K562 (cell line): ENCODE measurements around the gene DRC1. TPM values are rescaled to one million over a fixed set of nuclear protein-coding genes. Genes with fewer than 3 reads are reported as not detected.
A peak's percentile ranks its signal among the peaks of the same experiment; 100 is the strongest.

Experiments
- ATF3 ChIP-seq, 2 experiments: fragments of 450-650 bp in 1 of 2; sonication (generic) in 1 of 2; formaldehyde crosslinking in 1 of 2; IDR thresholded peaks in 1 of 2; conservative IDR thresholded peaks in 1 of 2; 2 replicates each; pipeline versions ENCODE4 v1.6.1 to v1.8.1; 2016 to 2023; ENCODE audit warnings: mild to moderate bottlenecking in 2 of 2, moderate library complexity in 2 of 2, inconsistent platforms in 1 of 2, missing genetic modification reagents in 1 of 2
- C11orf30 ChIP-seq: fragments of 450-650 bp; IDR thresholded peaks from 2 replicates; pipeline ENCODE4 v1.6.1; 2016; ENCODE audit warnings: low read depth, mild to moderate bottlenecking
- CCAR2 ChIP-seq: fragments of 200-400 bp; formaldehyde crosslinking; IDR thresholded peaks from 2 replicates; pipeline ENCODE4 v1.6.1; 2017; ENCODE audit warnings: mild to moderate bottlenecking, low read depth, low read length
- ELF2 ChIP-seq: fragments of 250-450 bp; sonication (Bioruptor Pico); IDR thresholded peaks from 2 replicates; pipeline ENCODE4 v1.5.0; 2021; ENCODE audit warnings: mild to moderate bottlenecking
- FOXJ3 ChIP-seq: sonication (generic); formaldehyde crosslinking; IDR thresholded peaks from 2 replicates; pipeline ENCODE4 v1.4.0; 2020; ENCODE audit warnings: mild to moderate bottlenecking, missing genetic modification reagents
- MAFF ChIP-seq: IDR thresholded peaks from 2 replicates; pipeline ENCODE4 v1.6.1; 2012; ENCODE audit warnings: low read length, improper control_type of control experiment
- MBD1 ChIP-seq: fragments of 250-450 bp; sonication (Bioruptor Pico); IDR thresholded peaks from 2 replicates; pipeline ENCODE4 v1.8.0; 2022; ENCODE audit warnings: inconsistent platforms
- MNT ChIP-seq, 2 experiments: fragments of 450-650 bp; conservative IDR thresholded peaks; 2 replicates each; pipeline ENCODE4 v1.6.1; 2017; ENCODE audit warnings: mild to moderate bottlenecking in 2 of 2, moderate library complexity in 2 of 2
- NFE2 ChIP-seq: IDR thresholded peaks from 2 replicates; pipeline ENCODE4 v1.6.1; 2014; ENCODE audit warnings: antibody characterized with exemption, low read depth
- PRDM10 ChIP-seq: fragments of 450-650 bp; IDR thresholded peaks from 2 replicates; pipeline ENCODE4 v1.6.1; 2018; ENCODE audit not compliant: partially characterized antibody
- PTTG1 ChIP-seq: fragments of 450-650 bp; IDR thresholded peaks from 2 replicates; pipeline ENCODE4 v1.6.1; 2016; ENCODE audit warnings: low read depth, mild to moderate bottlenecking, missing genetic modification characterization, missing compliant biosample characterization
- SMARCE1 ChIP-seq: fragments of 450-650 bp; IDR thresholded peaks from 2 replicates; pipeline ENCODE4 v1.7.1; 2016; ENCODE audit warnings: mild to moderate bottlenecking
- TFE3 ChIP-seq: fragments of 450-650 bp; formaldehyde crosslinking; IDR thresholded peaks from 2 replicates; pipeline ENCODE4 v1.4.0; 2020; ENCODE audit warnings: mild to moderate bottlenecking, mixed read lengths
- ZNF398 ChIP-seq: fragments of 250-450 bp; sonication (Bioruptor Pico); IDR thresholded peaks from 2 replicates; pipeline ENCODE4 v1.8.0; 2021; ENCODE audit warnings: moderate library complexity, mild to moderate bottlenecking, inconsistent platforms
- ZNF511 ChIP-seq: sonication (generic); formaldehyde crosslinking; IDR thresholded peaks from 2 replicates; pipeline ENCODE4 v1.8.0; 2022; ENCODE audit warnings: mild to moderate bottlenecking, missing genetic modification reagents
- polyA plus RNA-seq, 8 experiments: library from polyadenylated mRNA; depleted of rRNA in 4 of 8; stranded (reverse) in 5 of 8; unstranded in 3 of 8; fragments of >200 nt; fragmentation: Nextera tagmentation in 2 of 8; fragmentation: Illumina TruSeq in 1 of 8; extraction: Ambion mirVana in 2 of 8; extraction: Trizol in 1 of 8; gene quantifications; 2 replicates each; pipeline versions ENCODE4 v1.2.1 to v1.2.3, GENCODE V29; 2011 to 2014; ENCODE audit warnings: inconsistent platforms in 1 of 8, missing spikeins in 1 of 8
- total RNA-seq, 7 experiments: library from RNA; depleted of rRNA in 6 of 7; stranded (reverse); fragments of >200 nt in 6 of 7; fragmentation: Illumina TruSeq in 2 of 7; extraction: Trizol in 2 of 7; gene quantifications; 2 replicates each; pipeline versions ENCODE4 v1.2.1 to v1.2.3, GENCODE V29; 2011 to 2021; ENCODE audit warnings: low replicate concordance in 1 of 7

DRC1 gene
- total and polyA plus RNA-seq, 9 of the 15 experiments (the other 6 are each of a cell fraction or from before 2014, with no cell fraction given): 0.07 to 0.10 TPM; not detected in 7

- TF ChIP-seq PRDM10 (no peak), MAFF (peak; percentile 94), TFE3 (CRISPR knock-in tag) (no peak), MBD1 (no peak), C11orf30 (peak; percentile 97), ELF2 (CRISPR knock-in tag) (no peak), FOXJ3 (CRISPR knock-in tag) (no peak), ATF3 (IDR thresholded peaks at IDR 0.05) (peak; percentile 48; the same call in 1 of the 2 replicates), ATF3 (CRISPR knock-in tag; conservative IDR thresholded peaks at IDR 0.05) (no peak), PTTG1 (no peak), SMARCE1 (0 out of 2 replicates have a peak, but pooled peaks have one; percentile 27), MNT (conservative IDR thresholded peaks at IDR 0.05) (no peak), ZNF511 (CRISPR knock-in tag) (no peak), ZNF398 (no peak), CCAR2 (no peak), NFE2 (peak; percentile 39; the same call in 1 of the 2 replicates)
Observed at GRCh38 chr2:26363323-26363722, 38.4 kb upstream of the DRC1 start (continued).
